K562 (cell line): ENCODE results near the gene MPND. TPM values are rescaled to one million over a fixed set of nuclear protein-coding genes. Genes with fewer than 3 reads are reported as not detected.

ENCODE experiments used
- ATF1 ChIP-seq, 2 experiments: fragments of 450-650 bp in 1 of 2; IDR thresholded peaks; 2 replicates each; pipeline ENCODE4 v1.6.1; 2016; ENCODE audit warnings: missing compliant biosample characterization in 1 of 2, missing genetic modification characterization in 1 of 2
- CREM ChIP-seq: IDR thresholded peaks from 2 replicates; pipeline ENCODE4 v1.6.1; 2014; ENCODE audit warnings: antibody characterized with exemption, low read depth
- E2F4 ChIP-seq: sonication (generic); formaldehyde crosslinking; IDR thresholded peaks from 2 replicates; pipeline ENCODE4 v1.8.0; 2022; ENCODE audit warnings: mild to moderate bottlenecking, low read depth, missing genetic modification reagents
- ETV6 ChIP-seq, 3 experiments: fragments of 150-350 bp in 1 of 3; sonication (generic) in 1 of 3; formaldehyde crosslinking in 1 of 3; IDR thresholded peaks; 2 replicates each; pipeline versions ENCODE4 v1.6.1 to v1.8.0; 2014 to 2022; ENCODE audit warnings: borderline replicate concordance in 2 of 3, low read depth in 2 of 3, antibody characterized with exemption in 1 of 3, low read length in 1 of 3, mild to moderate bottlenecking in 1 of 3, missing genetic modification reagents in 1 of 3
- EWSR1 ChIP-seq: fragments of 450-650 bp; IDR thresholded peaks from 2 replicates; pipeline ENCODE4 v1.6.1; 2018; ENCODE audit warnings: borderline replicate concordance, mild to moderate bottlenecking, low read depth, moderate library complexity; ENCODE audit not compliant: partially characterized antibody
- IRF1 ChIP-seq: sonication (generic); formaldehyde crosslinking; IDR thresholded peaks from 2 replicates; pipeline ENCODE4 v1.8.0; 2022; ENCODE audit warnings: missing genetic modification reagents, mild to moderate bottlenecking, borderline replicate concordance
- KAT7 ChIP-seq: sonication (generic); formaldehyde crosslinking; IDR thresholded peaks from 2 replicates; pipeline ENCODE4 v1.8.0; 2022; ENCODE audit warnings: missing genetic modification reagents, mild to moderate bottlenecking, borderline replicate concordance
- LCOR ChIP-seq: sonication (generic); formaldehyde crosslinking; IDR thresholded peaks from 2 replicates; pipeline ENCODE4 v1.8.0; 2022; ENCODE audit warnings: mild to moderate bottlenecking, missing genetic modification reagents
- MAFF ChIP-seq: IDR thresholded peaks from 2 replicates; pipeline ENCODE4 v1.6.1; 2012; ENCODE audit warnings: low read length, improper control_type of control experiment
- NFE2L1 ChIP-seq: fragments of 450-650 bp; IDR thresholded peaks from 2 replicates; pipeline ENCODE4 v1.6.1; 2016; ENCODE audit warnings: missing genetic modification characterization, low read depth, mild to moderate bottlenecking, missing compliant biosample characterization, moderate library complexity, borderline replicate concordance
- NR4A1 ChIP-seq, 2 experiments: fragments of 250-450 bp in 1 of 2; fragments of 450-650 bp in 1 of 2; sonication (Bioruptor Pico) in 1 of 2; IDR thresholded peaks; 2 replicates each; pipeline versions ENCODE4 v1.4.0 to v1.6.1; 2016 to 2020; ENCODE audit warnings: mild to moderate bottlenecking in 2 of 2, missing compliant biosample characterization in 1 of 2, missing genetic modification characterization in 1 of 2, moderate library complexity in 1 of 2
- NUFIP1 ChIP-seq: fragments of 450-650 bp; IDR thresholded peaks from 2 replicates; pipeline ENCODE4 v1.6.1; 2018; ENCODE audit not compliant: partially characterized antibody
- RBM17 ChIP-seq: fragments of 200-400 bp; formaldehyde crosslinking; IDR thresholded peaks from 2 replicates; pipeline ENCODE4 v1.6.1; 2017; ENCODE audit warnings: low read depth, mild to moderate bottlenecking, low read length, borderline replicate concordance
- SIN3A ChIP-seq, 2 experiments: fragments of 150-350 bp in 1 of 2; IDR thresholded peaks; 2 replicates each; pipeline ENCODE4 v1.6.1; 2011 to 2016; ENCODE audit warnings: borderline replicate concordance in 2 of 2, low read depth in 2 of 2, low read length in 2 of 2, mild to moderate bottlenecking in 2 of 2, moderate library complexity in 2 of 2; ENCODE audit not compliant: control insufficient read depth in 1 of 2
- TAF7 ChIP-seq: fragments of 450-650 bp; IDR thresholded peaks from 2 replicates; pipeline ENCODE4 v1.6.1; 2016; ENCODE audit warnings: missing genetic modification characterization, missing compliant biosample characterization
- YY1 ChIP-seq, 3 experiments: IDR thresholded peaks; 2 replicates each; pipeline ENCODE4 v1.6.1; 2011; ENCODE audit warnings: low read length in 2 of 3, mild to moderate bottlenecking in 2 of 3, moderate library complexity in 2 of 3, borderline replicate concordance in 1 of 3, control low read depth in 1 of 3, low read depth in 1 of 3; ENCODE audit not compliant: insufficient read depth in 3 of 3, insufficient replicate concordance in 2 of 3, control insufficient read depth in 1 of 3, insufficient read length in 1 of 3; ENCODE audit errors: extremely low read depth in 1 of 3
- ZFP91 ChIP-seq: sonication (generic); formaldehyde crosslinking; IDR thresholded peaks from 2 replicates; pipeline ENCODE4 v1.8.0; 2022; ENCODE audit warnings: mild to moderate bottlenecking, missing genetic modification reagents
- ZNF12 ChIP-seq: sonication (generic); formaldehyde crosslinking; IDR thresholded peaks from 2 replicates; pipeline ENCODE4 v1.4.0; 2020; ENCODE audit warnings: mild to moderate bottlenecking, missing genetic modification reagents
- ZNF217 ChIP-seq: sonication (generic); formaldehyde crosslinking; IDR thresholded peaks from 2 replicates; pipeline ENCODE4 v1.8.0; 2022; ENCODE audit warnings: mild to moderate bottlenecking, missing genetic modification reagents
- ZNF347 ChIP-seq: fragments of 450-650 bp; formaldehyde crosslinking; IDR thresholded peaks from 2 replicates; pipeline ENCODE4 v1.4.0; 2020; ENCODE audit warnings: low read depth, mild to moderate bottlenecking, moderate library complexity
- polyA plus RNA-seq, 8 experiments: library from polyadenylated mRNA; depleted of rRNA in 4 of 8; stranded (reverse) in 5 of 8; unstranded in 3 of 8; fragments of >200 nt; fragmentation: Nextera tagmentation in 2 of 8; fragmentation: Illumina TruSeq in 1 of 8; extraction: Ambion mirVana in 2 of 8; extraction: Trizol in 1 of 8; gene quantifications; 2 replicates each; pipeline versions ENCODE4 v1.2.1 to v1.2.3, GENCODE V29; 2011 to 2014; ENCODE audit warnings: inconsistent platforms in 1 of 8, missing spikeins in 1 of 8
- total RNA-seq, 7 experiments: library from RNA; depleted of rRNA in 6 of 7; stranded (reverse); fragments of >200 nt in 6 of 7; fragmentation: Illumina TruSeq in 2 of 7; extraction: Trizol in 2 of 7; gene quantifications; 2 replicates each; pipeline versions ENCODE4 v1.2.1 to v1.2.3, GENCODE V29; 2011 to 2021; ENCODE audit warnings: low replicate concordance in 1 of 7

MPND gene
- total and polyA plus RNA-seq, 9 of the 15 experiments (the other 6 are each of a cell fraction or from before 2014, with no cell fraction given) = 0.25 to 14.0 (median 3.9) TPM

- TF ChIP-seq ZFP91 (CRISPR knock-in tag) = no peak
- TF ChIP-seq NFE2L1 (tag) = no peak
- no peak for TF ChIP-seq ZNF217 (CRISPR knock-in tag)
- TF ChIP-seq E2F4 (CRISPR knock-in tag) = no peak
- no peak for TF ChIP-seq LCOR (CRISPR knock-in tag)
- 0 out of 2 replicates have a peak, but pooled peaks have one; percentile 27 for TF ChIP-seq ATF1 (CRISPR knock-in tag; IDR thresholded peaks at IDR 0.05)
- TF ChIP-seq ATF1 (tag; IDR thresholded peaks at IDR 0.05) = 0 out of 2 replicates have a peak, but pooled peaks have one; percentile 67
- TF ChIP-seq SIN3A (IDR thresholded peaks at IDR 0.05; ENCODE audit: borderline replicate concordance in 2 of 2, control insufficient read depth in 1 of 2, low read depth in 2 of 2, low read length in 2 of 2) = peak in 1 of 2 experiments; percentile 27; a peak in 2 of 4 replicates
- no peak for TF ChIP-seq NUFIP1
- TF ChIP-seq TAF7 (tag) = no peak
- no peak for TF ChIP-seq ZNF12 (CRISPR knock-in tag)
- TF ChIP-seq ETV6 (IDR thresholded peaks at IDR 0.05; ENCODE audit: borderline replicate concordance in 1 of 2, low read depth in 2 of 2, low read length in 1 of 2) = no peak
- TF ChIP-seq ETV6 (CRISPR knock-in tag; IDR thresholded peaks at IDR 0.05; ENCODE audit: borderline replicate concordance) = no peak
- no peak for TF ChIP-seq EWSR1
- TF ChIP-seq ZNF347 (CRISPR knock-in tag) = no peak
- no peak for TF ChIP-seq IRF1 (CRISPR knock-in tag)
- no peak for TF ChIP-seq NR4A1 (CRISPR knock-in tag; IDR thresholded peaks at IDR 0.05)
- TF ChIP-seq NR4A1 (tag; IDR thresholded peaks at IDR 0.05) = no peak
- TF ChIP-seq CREM = peak; percentile 82
- TF ChIP-seq MAFF = no peak
- TF ChIP-seq YY1 (IDR thresholded peaks at IDR 0.05; ENCODE audit: borderline replicate concordance in 1 of 3, control insufficient read depth in 1 of 3, extremely low read depth in 1 of 3, insufficient read depth in 3 of 3, insufficient read length in 1 of 3, insufficient replicate concordance in 2 of 3, low read depth in 1 of 3, low read length in 2 of 3) = peak in 2 of 3 experiments; percentile 74 to 85
- TF ChIP-seq RBM17 = no peak
- TF ChIP-seq KAT7 = peak; percentile 14; the same call in 1 of the 2 replicates
These were observed at the start of gene MPND (continued) for GRCh38 chr19:4343370-4344307.
